ENCODE data around the gene SDK1.

DNA sequence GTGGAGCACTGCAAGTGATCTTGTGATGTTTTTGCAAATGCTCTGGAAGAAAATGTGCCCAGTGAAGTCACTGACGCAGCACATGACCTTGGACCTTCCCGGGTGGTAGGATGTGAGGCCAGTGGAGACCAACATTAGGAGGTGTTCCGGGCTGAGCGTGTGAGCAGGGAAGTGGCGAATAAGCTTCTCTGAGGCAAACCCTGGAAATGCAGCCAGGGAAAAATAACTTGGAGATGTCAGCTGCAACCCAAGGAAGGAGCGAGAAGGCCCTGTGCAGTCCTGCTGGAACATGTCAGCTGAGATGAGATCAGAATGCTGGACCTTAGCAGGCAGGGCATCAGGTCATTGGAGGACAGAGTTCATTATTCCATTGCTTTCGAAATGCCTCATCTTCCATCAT, 18.6 kb upstream of the SDK1 start:
- TF ChIP-seq CTBP1 (IDR thresholded peaks at IDR 0.05; ENCODE audit: borderline replicate concordance) (no peak), BHLHE40 (IDR thresholded peaks at IDR 0.05; ENCODE audit: borderline replicate concordance) (no peak), TARDBP (IDR thresholded peaks at IDR 0.05) (no peak), ELF4 (IDR thresholded peaks at IDR 0.05) (no peak), SP1 (IDR thresholded peaks at IDR 0.05) (no peak), FOXM1 (IDR thresholded peaks at IDR 0.05; ENCODE audit: borderline replicate concordance) (no peak), ZNF384 (IDR thresholded peaks at IDR 0.05) (no peak), FOXA1 (IDR thresholded peaks at IDR 0.05) (no peak)
